CD4-positive, CD25-positive, alpha-beta regulatory T cell (primary cell): Measurements from ENCODE around the gene TCFL5. TPM values are rescaled to one million over a fixed set of nuclear protein-coding genes. Genes with fewer than 3 reads are reported as not detected.
A peak's percentile ranks its signal among the peaks of the same experiment; 100 is the strongest.

ENCODE experiments used
- ATAC-seq, 2 donors: fragments of 150-1000 bp; cut with Tn5 transposase; one replicate each; pipeline ENCODE4 v1.10.0; 2021; ENCODE audit warnings: low read depth in 2 of 2, moderate number of reproducible peaks in 2 of 2, moderate library complexity in 1 of 2
- DNase-seq, 3 donors: peaks; one replicate each; pipeline versions ENCODE4 v3.0.0 to v3.0.0-alpha.2; 2012 to 2022; ENCODE audit warnings: mixed read lengths in 1 of 3
- H3K27ac ChIP-seq: one replicate; pipeline ENCODE4 v1.7.0; 2013; ENCODE audit warnings: mild to moderate bottlenecking, low read length; ENCODE audit not compliant: insufficient read depth, poor library complexity, severe bottlenecking
- H3K27me3 ChIP-seq: one replicate; pipeline ENCODE4 v1.7.0; 2013; ENCODE audit warnings: low read length; ENCODE audit not compliant: control insufficient read depth, insufficient read depth
- H3K36me3 ChIP-seq: one replicate; pipeline ENCODE4 v1.7.0; 2013; ENCODE audit warnings: mild to moderate bottlenecking, low read length, moderate library complexity; ENCODE audit not compliant: control insufficient read depth, insufficient read depth
- H3K4me1 ChIP-seq: 2 replicates; pipeline ENCODE4 v1.7.0; 2013; ENCODE audit warnings: mild to moderate bottlenecking, low read length; ENCODE audit not compliant: insufficient read depth, control insufficient read depth, poor library complexity, severe bottlenecking
- H3K4me3 ChIP-seq: one replicate; pipeline ENCODE4 v1.7.0; 2013; ENCODE audit warnings: low read depth, mild to moderate bottlenecking, low read length, moderate library complexity
- H3K9me3 ChIP-seq, 2 experiments: 1 replicate in 1 of 2; 2 replicates in 1 of 2; pipeline ENCODE4 v1.7.0; 2013; ENCODE audit warnings: low read length in 2 of 2, mild to moderate bottlenecking in 1 of 2, moderate library complexity in 1 of 2; ENCODE audit not compliant: control insufficient read depth in 2 of 2
- H3K27ac Mint-ChIP-seq, 3 donors: one replicate each; pipeline ENCODE4 v1.8.0; 2020 to 2022; ENCODE audit warnings: mild to moderate bottlenecking in 3 of 3, mixed read lengths in 3 of 3, moderate library complexity in 2 of 3
- H3K27me3 Mint-ChIP-seq: one replicate; pipeline ENCODE4 v1.8.0; 2022; ENCODE audit warnings: mild to moderate bottlenecking, mixed read lengths
- H3K36me3 Mint-ChIP-seq: one replicate; pipeline ENCODE4 v1.8.0; 2020; ENCODE audit warnings: mixed read lengths
- H3K4me1 Mint-ChIP-seq, 4 donors: one replicate each; pipeline ENCODE4 v1.8.0; 2020 to 2022; ENCODE audit warnings: mixed read lengths in 4 of 4, mild to moderate bottlenecking in 1 of 4
- H3K4me3 Mint-ChIP-seq, 4 donors: one replicate each; pipeline ENCODE4 v1.8.0; 2020 to 2022; ENCODE audit warnings: mild to moderate bottlenecking in 4 of 4, mixed read lengths in 4 of 4, moderate library complexity in 3 of 4
- H3K9me3 Mint-ChIP-seq, 7 donors: one replicate each; pipeline ENCODE4 v1.8.0; 2020 to 2022; ENCODE audit warnings: mixed read lengths in 7 of 7, mild to moderate bottlenecking in 3 of 7, moderate library complexity in 2 of 7
- polyA plus RNA-seq, 4 donors: library from polyadenylated mRNA; unstranded; fragments of 300-500 nt; fragmentation: Illumina TruSeq; gene quantifications; one replicate each; pipeline ENCODE4 v1.2.3, GENCODE V29; 2021
- total RNA-seq: library from RNA; stranded (reverse); gene quantifications from one replicate; pipeline ENCODE4 v1.2.3, GENCODE V29; 2022

TCFL5 gene
- total and polyA plus RNA-seq, 5 donors from 2014 or later, result 0.53 to 3.8 (median 1.2) TPM

DNA sequence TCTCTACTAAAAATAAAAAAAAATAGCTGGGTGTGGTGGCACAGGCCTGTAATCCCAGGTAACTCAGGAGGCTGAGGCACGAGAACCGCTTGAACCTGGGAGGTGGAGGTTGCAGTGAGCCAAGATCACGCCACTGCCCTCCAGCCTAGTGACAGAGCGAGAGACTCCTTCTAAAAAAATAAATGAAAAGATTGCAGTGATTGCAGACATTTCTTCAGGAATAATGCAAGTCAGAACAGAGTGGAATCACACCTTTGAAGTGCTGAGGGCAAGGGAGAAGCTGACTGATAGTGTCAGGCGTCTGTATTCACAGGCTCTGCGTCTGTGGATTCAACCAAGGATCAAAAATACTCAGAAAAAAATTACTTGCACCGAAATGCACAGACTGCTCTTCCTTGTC, 2.6 kb upstream of the TCFL5 start:
- H3K36me3 Mint-ChIP-seq, result no peaks in the 10 kb centered on the region
- Histone ChIP-seq H3K4me3 (no peak overlapping the region), H3K4me1 (peaks cover 15% of the 10 kb centered on the region), H3K27ac (no peak overlapping the region), H3K27me3 (peaks cover 2% of the 10 kb centered on the region), H3K9me3 (no peaks in the 10 kb centered on the region), H3K36me3 (no peaks in the 10 kb centered on the region)
- DNase-seq (no peak), ATAC-seq (no peak)
- H3K27ac Mint-ChIP-seq, result no peak overlapping the region
- H3K9me3 Mint-ChIP-seq, result peaks cover 0 to 7% (median 0%) of the 10 kb centered on the region in 7 donors
- peaks cover 6 to 16% (median 9%) of the 10 kb centered on the region in 4 donors for H3K4me1 Mint-ChIP-seq
- H3K4me3 Mint-ChIP-seq, result peak overlapping the region in 1 of 4 donors; percentile 25
- peaks cover 28% of the 10 kb centered on the region for H3K27me3 Mint-ChIP-seq

- no peak overlapping the region for H3K27ac Mint-ChIP-seq
- H3K36me3 Mint-ChIP-seq, result peaks cover 8% of the 10 kb centered on the region
- H3K4me3 Mint-ChIP-seq, result peak overlapping the region in 1 of 4 donors; percentile 57
- DNase-seq (peak; percentile 46 to 50 (median 47)), ATAC-seq (peak; percentile 21 to 24)
- H3K27me3 Mint-ChIP-seq, result peaks cover 16% of the 10 kb centered on the region
- Histone ChIP-seq H3K9me3 (no peaks in the 10 kb centered on the region), H3K27me3 (peaks cover 2% of the 10 kb centered on the region), H3K4me3 (no peak overlapping the region), H3K27ac (no peak overlapping the region), H3K4me1 (peaks cover 17% of the 10 kb centered on the region), H3K36me3 (peaks cover 8% of the 10 kb centered on the region)
- peaks cover 0 to 4% (median 0%) of the 10 kb centered on the region in 7 donors for H3K9me3 Mint-ChIP-seq
- peaks cover 6 to 22% (median 9%) of the 10 kb centered on the region in 4 donors for H3K4me1 Mint-ChIP-seq
Observed at GRCh38 chr20:62860924-62861691, 514 bp downstream of the TCFL5 start.

DNA sequence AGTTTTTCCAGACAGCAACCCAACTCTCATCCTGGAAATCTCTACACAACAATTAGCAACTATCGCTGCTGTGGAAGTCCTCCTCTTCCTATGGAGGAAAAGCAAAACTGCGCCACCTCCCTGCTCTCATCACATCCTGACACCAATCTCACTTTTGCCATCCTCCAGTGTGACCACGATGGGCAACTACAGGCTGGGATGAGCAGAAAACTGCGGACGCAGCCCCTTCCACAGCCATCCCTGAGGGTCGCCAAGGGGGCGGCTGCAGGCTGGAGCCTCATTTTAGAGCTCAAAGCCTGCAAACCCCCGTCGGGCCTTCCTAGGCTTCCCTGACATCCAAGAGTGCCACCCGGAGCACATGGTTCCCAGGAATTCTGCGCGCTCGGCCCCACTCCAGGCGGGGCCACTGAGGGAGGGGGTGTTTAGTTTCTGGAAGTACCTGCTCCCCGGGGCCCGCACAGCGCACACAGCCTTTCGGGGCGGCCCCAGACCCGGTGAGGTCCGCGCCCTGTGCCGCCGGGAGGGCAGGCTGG, 1.2 kb downstream of the TCFL5 start:
- Mint-ChIP-seq H3K9me3 (peaks cover 0 to 4% (median 0%) of the 10 kb centered on the region in 7 donors), H3K36me3 (peaks cover 8% of the 10 kb centered on the region), H3K4me1 (peaks cover 6 to 22% (median 9%) of the 10 kb centered on the region in 4 donors), H3K27me3 (peaks cover 15% of the 10 kb centered on the region), H3K4me3 (peak overlapping the region; percentile 73 to 89 (median 82)), H3K27ac (peak overlapping the region; percentile 26 to 77 (median 59))
- Histone ChIP-seq H3K4me3 (peak overlapping the region; percentile 53), H3K27ac (no peak overlapping the region), H3K9me3 (no peaks in the 10 kb centered on the region), H3K4me1 (peaks cover 17% of the 10 kb centered on the region), H3K36me3 (peaks cover 8% of the 10 kb centered on the region), H3K27me3 (peaks cover 2% of the 10 kb centered on the region)
- DNase-seq (no peak), ATAC-seq (no peak)

- H3K27ac ChIP-seq, result no peak overlapping the region
- peak overlapping the region in 1 of 3 donors; percentile 77 for H3K27ac Mint-ChIP-seq
- peaks cover 10% of the 10 kb centered on the region for H3K27me3 Mint-ChIP-seq
- H3K36me3 Mint-ChIP-seq, result peaks cover 8% of the 10 kb centered on the region
- peaks cover 6 to 22% (median 8%) of the 10 kb centered on the region in 4 donors for H3K4me1 Mint-ChIP-seq
- peaks cover 17% of the 10 kb centered on the region for H3K4me1 ChIP-seq
- no peaks in the 10 kb centered on the region for H3K9me3 ChIP-seq
- ATAC-seq (no peak), DNase-seq (no peak)
- H3K4me3 Mint-ChIP-seq, result peak overlapping the region; percentile 73 to 89 (median 82)
- peak overlapping the region; percentile 53 for H3K4me3 ChIP-seq
- peaks cover 2% of the 10 kb centered on the region for H3K27me3 ChIP-seq
- H3K36me3 ChIP-seq, result peaks cover 8% of the 10 kb centered on the region
- peaks cover 0 to 4% (median 0%) of the 10 kb centered on the region in 7 donors for H3K9me3 Mint-ChIP-seq
Observed at GRCh38 chr20:62859721-62860120, 1.9 kb downstream of the TCFL5 start.

DNA sequence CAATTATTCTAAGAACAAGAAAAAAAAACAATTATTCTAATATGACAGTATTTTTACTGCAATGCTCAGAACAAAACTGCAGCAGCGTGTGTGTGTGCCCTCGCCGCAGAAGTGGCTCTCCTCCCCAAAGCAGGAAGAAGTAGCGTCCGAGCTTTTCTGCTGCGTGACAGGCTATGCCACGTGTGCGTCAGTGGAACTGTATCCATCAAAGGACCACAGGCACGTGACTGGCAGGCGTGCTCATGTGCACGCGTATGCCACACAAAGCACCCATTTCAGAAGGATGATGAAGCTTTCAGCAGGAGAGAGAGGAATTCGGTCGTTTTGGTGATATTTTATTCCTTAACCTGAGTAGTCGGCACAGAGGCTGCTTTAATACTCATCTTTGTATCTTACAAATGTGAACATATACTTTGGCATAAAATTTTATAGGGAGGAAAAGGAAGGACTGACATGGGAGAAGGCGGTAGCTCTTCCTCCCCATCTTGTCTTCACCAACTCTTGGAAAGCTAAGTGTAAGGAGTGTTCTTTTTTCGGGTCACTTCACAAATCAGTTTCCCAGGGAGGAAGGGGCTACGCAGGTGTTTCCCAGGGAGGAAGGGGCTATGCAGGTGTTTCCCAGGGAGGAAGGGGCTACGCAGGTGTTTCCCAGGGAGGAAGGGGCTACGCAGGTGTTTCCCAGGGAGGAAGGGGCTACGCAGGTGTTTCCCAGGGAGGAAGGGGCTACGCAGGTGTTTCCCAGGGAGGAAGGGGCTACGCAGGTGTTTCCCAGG, 3.4 kb downstream of the TCFL5 start:
- H3K4me3 ChIP-seq, result no peak overlapping the region
- DNase-seq, result no peak
- H3K27ac Mint-ChIP-seq, result no peak overlapping the region
- H3K36me3 Mint-ChIP-seq, result peaks cover 16% of the 10 kb centered on the region
- H3K27me3 Mint-ChIP-seq, result peaks cover 6% of the 10 kb centered on the region
- H3K36me3 ChIP-seq, result peaks cover 12% of the 10 kb centered on the region
- H3K4me1 ChIP-seq, result peaks cover 17% of the 10 kb centered on the region
- peaks cover 6 to 22% (median 9%) of the 10 kb centered on the region in 4 donors for H3K4me1 Mint-ChIP-seq
- peaks cover 0 to 4% (median 0%) of the 10 kb centered on the region in 7 donors for H3K9me3 Mint-ChIP-seq
- H3K4me3 Mint-ChIP-seq, result peak overlapping the region in 2 of 4 donors; percentile 13 to 80
- H3K9me3 ChIP-seq, result no peaks in the 10 kb centered on the region
- H3K27me3 ChIP-seq, result peaks cover 2% of the 10 kb centered on the region
- no peak for ATAC-seq
- no peak overlapping the region for H3K27ac ChIP-seq

GRCh38 chr20:62856931-62857619, 4.5 kb downstream of the TCFL5 start:
- Mint-ChIP-seq H3K9me3 (peaks cover 0 to 3% (median 0%) of the 10 kb centered on the region in 7 donors), H3K4me3 (no peak overlapping the region), H3K27ac (peak overlapping the region in 1 of 3 donors; percentile 36), H3K4me1 (peaks cover 6 to 18% (median 8%) of the 10 kb centered on the region in 4 donors), H3K27me3 (no peaks in the 10 kb centered on the region), H3K36me3 (peaks cover 25% of the 10 kb centered on the region)
- Histone ChIP-seq H3K27me3 (peaks cover 2% of the 10 kb centered on the region), H3K9me3 (no peaks in the 10 kb centered on the region), H3K4me1 (peaks cover 17% of the 10 kb centered on the region), H3K27ac (no peak overlapping the region), H3K36me3 (peaks cover 16% of the 10 kb centered on the region), H3K4me3 (no peak overlapping the region)
- ATAC-seq (no peak), DNase-seq (no peak)

DNA sequence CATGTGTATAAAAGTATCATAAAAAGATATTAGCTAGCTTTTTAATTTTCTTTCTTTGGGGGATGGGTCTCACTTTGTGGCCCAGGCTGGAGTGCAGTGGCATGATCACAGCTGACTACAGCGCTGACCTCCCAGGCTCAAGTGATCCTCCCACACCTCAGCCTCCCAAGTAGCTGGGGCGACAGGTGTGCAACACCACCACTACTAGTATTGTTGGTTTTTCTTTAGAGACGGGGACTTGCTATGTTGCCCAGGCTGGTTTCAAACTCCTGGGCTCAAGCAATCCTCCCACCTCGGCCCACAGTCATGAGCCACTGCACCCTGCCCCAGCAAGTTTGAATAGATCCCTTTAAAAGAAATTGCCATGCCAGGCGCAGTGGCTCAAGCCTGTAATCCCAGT, 6.5 kb downstream of the TCFL5 start:
- DNase-seq, result no peak
- H3K36me3 ChIP-seq, result peaks cover 16% of the 10 kb centered on the region
- ATAC-seq, result no peak
- no peaks in the 10 kb centered on the region for H3K9me3 ChIP-seq
- no peak overlapping the region for H3K4me3 Mint-ChIP-seq
- no peaks in the 10 kb centered on the region for H3K27me3 Mint-ChIP-seq
- no peak overlapping the region for H3K4me3 ChIP-seq
- H3K4me1 Mint-ChIP-seq, result peaks cover 3 to 14% (median 11%) of the 10 kb centered on the region in 4 donors
- peaks cover 0 to 4% (median 0%) of the 10 kb centered on the region in 7 donors for H3K9me3 Mint-ChIP-seq
- H3K27me3 ChIP-seq, result no peaks in the 10 kb centered on the region
- no peak overlapping the region for H3K27ac ChIP-seq
- no peak overlapping the region for H3K27ac Mint-ChIP-seq
- peaks cover 28% of the 10 kb centered on the region for H3K36me3 Mint-ChIP-seq
- peaks cover 10% of the 10 kb centered on the region for H3K4me1 ChIP-seq
